Retina (tissue), 1 donor: ENCODE data around the gene IVL.

ENCODE experiments used
- DNase-seq: peaks from one replicate; pipeline ENCODE4 v3.0.0-alpha.2; 2016

IVL gene

DNA sequence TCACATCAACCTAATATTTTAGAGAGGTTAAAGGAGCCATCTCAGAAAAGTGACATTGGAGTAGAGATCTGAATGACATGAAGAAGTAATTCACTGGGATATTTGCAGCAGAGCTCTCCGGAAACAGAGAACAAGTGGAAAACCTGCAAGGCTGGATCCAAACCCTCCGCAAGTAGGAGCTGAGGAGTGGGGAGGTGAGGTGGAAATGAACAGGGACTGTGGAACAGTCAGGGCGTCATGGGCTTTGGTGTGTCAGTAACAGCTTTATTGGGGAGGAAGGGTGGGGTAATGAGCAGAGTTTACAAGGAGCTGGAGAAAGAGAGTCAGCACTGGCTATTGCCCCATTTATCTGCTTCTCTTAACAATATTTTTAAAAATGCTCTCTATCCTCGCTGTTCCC is 9.3 kb upstream of the IVL start:
- no peak for DNase-seq

DNA sequence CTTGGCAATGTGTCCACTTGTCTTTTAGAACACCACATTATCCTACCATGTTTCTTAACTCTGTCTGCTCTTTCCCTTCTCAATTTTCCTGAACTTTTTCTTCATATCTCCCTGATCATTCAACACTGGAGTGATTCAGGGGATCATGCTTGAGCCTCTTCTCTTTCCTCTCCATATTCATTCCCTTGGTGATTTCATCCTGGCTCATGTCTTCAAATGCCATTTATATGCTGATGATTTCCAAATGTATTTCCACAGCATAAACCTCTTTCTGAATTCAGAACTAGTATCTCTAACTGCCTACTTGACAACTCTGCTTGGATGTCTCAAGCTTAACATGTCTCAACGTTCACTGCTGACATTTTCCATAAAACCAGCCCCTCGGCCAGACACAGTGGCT is 8.5 kb upstream of the IVL start:
- DNase-seq: no peak

DNA sequence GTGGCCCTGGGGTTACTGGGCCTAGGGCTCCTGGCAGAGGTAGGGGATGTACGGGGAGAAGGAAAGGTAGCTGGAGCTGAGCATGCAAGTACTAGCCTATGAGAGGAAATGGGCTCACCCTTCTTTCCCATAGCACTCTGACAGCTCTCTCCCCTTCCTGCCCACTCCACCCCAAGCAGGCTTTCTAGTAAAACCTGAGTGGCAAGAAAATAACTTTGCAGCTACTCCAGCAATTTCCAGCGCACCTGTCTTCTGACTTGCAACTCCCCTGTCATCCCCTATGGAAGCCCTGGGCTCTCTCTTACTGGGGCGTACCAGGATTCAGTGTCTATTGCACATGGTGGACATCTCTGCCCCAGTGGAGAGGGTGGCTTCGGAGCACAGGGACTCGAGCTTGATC is 6.7 kb upstream of the IVL start:
- DNase-seq: no peak

DNA sequence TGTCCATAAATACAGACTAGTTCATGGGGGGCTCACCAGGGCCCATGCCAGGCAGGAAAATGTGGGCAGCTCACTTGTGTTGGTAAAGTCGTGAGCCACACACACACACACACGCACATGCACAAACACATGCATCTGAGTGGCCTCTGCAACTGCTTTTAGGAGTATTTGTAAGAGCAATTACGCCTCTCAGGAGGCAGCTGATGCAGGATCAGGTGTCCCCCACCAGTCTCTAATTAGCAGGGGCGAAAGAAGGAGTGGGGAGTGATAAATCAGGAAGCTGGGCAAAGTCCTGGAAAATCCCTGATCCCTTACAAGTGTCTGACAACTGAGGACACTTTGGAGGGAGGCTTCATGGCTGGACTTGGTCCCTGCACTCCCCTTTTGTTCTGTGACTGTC is 5.7 kb upstream of the IVL start:
- DNase-seq: peak; percentile 16

DNA sequence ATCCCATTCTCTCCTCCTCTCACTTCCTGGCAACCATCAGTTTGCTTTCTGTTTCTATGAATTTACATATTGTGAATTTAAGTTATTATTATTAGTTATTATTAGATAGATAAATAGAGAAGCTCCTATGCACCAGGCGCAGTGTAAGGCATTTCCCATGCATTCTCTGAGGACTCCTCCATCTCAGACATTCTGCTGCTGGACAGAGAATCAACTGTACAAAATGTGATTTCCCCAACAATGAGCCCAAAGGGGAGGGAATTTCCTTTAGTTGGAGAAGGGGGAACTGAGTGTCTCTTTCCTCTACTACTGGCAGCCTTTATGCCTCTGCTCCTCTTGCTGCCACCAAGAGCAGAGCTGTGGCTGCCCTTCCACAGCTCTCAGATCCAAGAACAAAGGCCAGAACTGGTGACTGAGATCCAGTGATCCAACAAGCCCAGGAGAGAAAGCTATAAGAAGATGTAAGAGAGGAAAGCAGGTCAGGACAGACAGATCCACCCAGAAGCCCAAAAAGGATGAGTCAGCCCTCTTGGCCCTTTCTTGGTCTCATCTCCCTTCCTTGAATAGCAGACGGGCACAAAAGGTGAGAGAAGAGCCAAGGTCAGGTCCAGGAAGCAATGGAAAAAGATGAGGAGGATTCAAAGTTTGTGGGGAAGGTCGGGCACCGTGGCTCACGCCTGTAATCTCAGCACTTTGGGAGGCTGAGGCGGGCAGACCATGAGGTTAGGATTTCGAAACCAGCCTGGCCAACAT is 3.5 kb upstream of the IVL start:
- DNase-seq: no peak

DNA sequence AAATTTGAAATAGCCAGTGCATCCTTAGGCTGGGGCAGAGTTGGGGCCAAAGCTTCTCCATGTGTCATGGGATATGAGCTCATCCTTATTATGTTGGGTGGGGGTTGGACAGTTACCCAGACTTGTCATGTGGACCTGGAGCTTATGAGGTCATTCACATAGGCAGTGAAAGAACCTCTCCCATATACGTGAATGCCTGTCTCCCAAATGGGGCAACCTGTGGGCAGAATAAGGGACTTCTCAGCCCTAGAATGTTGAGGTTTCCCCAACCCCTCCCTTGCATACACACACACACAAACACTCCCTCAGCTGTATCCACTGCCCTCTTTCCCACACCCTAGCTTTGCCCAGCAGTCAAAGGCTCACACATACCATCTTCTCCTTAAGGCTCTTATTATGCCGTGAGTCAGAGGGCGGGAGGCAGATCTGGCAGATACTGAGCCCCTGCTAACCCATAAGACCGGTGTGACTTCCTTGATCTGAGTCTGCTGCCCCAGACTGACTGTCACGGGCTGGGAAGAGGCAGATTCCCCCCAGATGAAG is 2.3 kb upstream of the IVL start:
- DNase-seq: no peak

DNA sequence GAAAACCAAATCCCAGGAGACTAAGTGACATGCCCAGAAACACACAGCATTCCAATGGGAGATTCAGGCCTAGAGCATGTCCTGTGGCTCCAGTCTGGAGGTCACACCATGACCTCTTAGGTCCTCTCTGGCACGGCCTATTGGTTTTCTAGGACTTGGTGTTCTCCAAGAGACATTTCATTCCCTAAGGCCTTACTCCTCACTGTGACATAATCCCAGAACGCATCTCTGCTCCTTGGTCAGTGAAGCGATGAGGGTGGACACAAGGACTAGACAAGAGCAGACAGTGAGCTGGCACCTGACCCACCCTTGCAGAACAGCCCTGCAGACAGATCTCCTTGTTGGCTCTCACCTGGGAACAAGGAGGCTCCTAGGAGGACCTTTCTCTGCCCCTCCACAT is 860 bp downstream of the IVL start:
- no peak for DNase-seq

DNA sequence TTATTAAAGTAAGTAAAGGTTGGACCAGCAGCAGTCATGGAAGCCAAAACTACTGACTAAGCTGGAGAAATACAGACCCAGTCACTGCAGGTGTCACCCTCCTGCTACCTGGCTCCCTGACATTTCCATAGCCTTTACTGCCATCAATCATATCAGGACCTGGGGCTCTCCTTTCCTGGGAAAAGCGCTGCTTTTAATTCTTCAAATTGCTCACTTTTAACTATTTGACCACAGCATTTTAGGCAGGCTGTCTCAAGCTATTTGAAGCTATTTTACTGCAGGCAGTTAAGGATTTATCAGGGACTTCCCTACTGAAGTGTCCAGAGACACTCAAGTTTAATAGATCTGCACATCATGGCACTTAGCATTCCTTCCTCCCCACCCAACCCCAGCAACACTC is 4.1 kb downstream of the IVL start:
- no peak for DNase-seq

DNA sequence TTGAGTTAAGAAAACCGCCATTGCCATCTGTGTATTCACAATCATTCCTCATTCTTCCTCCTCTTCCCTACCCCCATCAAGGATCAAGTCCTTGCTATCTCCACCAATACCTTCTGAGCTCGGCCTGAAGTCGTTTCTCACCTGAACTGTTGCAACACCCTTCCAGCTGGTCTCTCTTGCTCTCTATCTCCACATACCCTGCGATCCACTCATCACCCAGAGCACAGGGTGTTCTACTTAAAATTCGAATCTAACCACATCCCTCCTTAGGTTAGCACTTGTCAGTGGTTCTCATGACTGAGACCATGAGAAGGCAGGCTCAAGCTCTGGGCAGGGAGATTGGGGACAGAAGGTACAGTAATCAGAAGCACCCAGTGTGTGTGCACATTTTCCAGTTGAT is 4.6 kb downstream of the IVL start:
- DNase-seq: no peak

DNA sequence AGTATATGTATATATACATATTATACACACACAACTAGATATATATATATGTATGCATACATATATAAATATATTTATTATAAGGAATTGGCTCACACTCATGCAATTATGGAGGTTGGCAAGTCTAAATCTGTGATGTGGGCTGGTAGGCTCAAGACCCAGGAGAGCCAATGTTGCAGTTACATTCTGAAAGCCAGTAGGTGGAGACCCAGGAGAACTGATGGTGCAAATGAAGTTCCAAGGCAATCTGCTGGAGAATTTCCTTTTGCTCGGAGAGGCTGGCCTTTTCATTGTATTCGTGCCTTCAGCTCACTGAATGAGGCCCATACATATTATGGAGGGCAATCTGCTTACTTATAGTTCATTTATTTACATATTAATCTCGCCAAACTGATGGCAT is 9.4 kb downstream of the IVL start:
- DNase-seq: no peak

DNA sequence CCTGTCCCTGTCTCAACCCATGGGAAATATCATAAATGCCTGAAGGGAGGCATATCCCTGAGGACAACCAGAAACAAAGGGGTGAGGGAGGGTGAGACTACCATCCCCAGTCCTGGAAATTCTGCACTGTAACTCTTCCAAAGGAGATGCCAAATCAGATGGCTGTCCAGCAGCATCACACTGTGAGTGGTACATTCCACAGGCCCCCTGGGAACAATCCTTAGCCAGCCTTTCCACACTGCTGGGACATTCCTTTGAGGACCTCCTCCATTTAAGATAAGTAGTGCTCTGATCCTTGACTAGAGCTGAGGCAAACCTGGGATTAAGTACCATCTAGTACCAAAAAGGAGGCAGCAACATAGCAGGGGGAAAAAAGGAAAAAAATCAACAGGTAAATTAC is 10.7 kb downstream of the IVL start:
- DNase-seq: no peak

DNA sequence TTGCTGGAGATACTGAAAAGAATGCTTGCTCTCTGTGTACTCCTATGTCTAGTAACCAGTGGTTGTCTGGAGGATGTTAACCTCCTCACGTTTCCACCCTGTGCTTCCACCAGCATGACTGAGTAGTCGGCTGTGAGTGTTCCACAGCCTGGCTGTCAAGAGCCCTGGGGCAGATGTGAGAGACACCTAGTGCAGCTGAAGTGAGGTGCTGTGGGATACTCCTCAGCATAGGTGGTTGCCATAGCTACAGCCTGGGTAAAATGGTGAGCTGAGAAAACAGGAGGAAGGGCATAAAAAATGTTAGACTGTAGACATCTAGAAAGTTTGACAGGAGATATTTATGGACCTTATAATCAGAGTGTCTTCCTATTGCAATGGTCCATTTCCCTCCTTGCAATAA is 15.8 kb downstream of the IVL start:
- no peak for DNase-seq

DNA sequence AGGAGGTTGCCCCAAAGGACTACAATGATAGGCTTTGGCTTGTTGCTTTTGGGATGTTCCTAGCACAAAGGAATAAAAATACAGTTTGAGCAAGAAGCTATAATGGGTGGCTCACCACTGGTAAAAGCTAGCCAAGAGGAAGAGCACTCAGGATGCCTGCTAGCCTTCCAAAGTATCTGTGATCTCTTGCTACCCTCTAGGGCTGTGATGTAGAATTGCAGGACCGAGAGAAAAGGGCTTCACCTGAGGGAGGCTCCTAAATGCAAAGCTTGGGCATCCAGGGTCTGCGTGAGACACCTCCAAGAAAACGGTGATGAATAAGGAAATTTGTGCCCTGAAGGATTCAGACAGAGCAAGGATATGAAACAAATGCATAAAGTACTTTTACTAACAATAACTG is 17.7 kb downstream of the IVL start:
- DNase-seq: no peak

DNA sequence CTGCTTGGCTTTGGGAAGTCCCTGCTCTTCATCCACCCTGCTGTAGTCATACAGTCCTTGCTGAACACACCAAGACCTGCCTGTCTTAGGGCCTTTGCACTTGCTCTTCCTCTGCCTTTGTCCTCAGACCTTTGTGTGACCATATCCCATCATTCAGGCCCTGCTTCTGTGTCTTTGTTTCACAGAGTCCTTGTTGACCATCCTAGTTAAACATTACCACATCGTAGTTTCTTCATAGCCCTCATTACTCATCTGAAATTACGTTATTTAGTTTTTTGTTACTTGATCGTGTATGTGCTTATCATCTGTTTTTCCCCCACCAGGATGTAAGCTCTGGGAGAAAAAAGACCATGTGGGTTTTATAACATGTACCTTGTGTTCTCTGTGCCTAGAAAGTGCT is 20.3 kb downstream of the IVL start:
- no peak for DNase-seq

DNA sequence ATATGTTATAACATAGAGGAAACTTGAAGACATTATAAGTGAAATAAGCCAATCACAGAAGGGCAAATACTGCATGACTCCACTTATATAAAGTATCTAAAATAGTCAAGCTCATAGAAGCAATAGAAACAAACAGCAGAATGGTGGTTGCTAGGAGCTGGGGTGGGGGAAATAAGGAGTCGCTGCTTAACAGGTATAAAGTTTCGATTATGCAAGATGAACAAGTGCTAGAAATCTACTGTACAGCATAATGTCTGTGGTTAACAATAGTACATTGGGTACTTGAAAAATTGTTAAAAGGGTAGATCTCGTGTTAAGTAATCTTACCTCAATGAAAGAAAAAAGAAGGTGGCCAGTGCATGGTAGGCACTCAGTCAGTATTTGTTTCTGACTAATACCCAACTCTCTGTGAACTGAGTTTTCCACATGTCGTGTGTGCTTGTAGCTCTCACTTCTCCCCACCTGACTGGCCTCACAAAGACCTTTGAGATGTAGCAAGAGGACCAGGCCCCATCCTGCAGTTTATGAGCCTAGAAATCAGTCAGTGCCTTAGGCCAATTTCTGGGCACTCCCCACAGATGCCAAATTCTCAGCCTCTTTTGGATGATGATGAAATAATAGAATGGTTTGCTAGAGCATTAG is 23.9 kb downstream of the IVL start:
- no peak for DNase-seq

DNA sequence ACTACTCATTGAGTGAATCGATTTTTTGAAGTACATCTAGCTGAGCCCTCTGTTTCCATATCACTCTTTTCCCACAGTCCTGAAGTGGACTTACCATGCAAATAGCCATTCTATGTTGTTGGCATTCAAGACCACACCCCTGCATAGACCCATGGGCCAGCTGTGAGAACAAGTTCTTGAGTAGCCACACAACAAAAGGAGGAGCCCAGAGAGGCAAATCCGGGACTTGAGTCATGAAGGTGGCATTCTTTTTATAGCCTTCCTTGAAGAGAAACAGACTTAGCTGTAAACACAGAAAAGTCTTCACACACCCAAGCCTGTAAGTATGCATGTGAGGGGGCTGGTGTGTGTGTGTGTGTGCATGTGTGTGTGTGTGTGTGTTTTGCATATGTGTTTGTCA is 24.9 kb downstream of the IVL start:
- DNase-seq: no peak

DNA sequence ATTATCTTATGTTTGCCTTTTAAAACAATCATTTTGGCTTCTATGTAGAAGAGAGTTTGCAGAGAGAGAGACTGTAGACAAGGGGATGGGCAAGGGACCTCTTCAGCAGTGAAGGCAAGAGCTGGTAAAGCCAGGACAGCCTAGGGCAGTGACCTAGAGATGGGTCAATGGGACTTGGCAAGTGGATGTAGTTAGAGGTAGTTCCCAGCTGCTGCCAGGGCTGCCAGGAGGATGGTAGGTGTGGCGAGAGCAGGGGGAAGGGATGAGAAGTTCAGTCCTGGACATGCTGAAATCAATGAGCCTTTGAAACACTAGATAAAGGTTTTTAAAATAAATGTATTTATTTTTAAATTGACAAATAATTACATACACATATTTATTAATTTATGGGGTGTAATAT is 32.3 kb downstream of the IVL start:
- no peak for DNase-seq

DNA sequence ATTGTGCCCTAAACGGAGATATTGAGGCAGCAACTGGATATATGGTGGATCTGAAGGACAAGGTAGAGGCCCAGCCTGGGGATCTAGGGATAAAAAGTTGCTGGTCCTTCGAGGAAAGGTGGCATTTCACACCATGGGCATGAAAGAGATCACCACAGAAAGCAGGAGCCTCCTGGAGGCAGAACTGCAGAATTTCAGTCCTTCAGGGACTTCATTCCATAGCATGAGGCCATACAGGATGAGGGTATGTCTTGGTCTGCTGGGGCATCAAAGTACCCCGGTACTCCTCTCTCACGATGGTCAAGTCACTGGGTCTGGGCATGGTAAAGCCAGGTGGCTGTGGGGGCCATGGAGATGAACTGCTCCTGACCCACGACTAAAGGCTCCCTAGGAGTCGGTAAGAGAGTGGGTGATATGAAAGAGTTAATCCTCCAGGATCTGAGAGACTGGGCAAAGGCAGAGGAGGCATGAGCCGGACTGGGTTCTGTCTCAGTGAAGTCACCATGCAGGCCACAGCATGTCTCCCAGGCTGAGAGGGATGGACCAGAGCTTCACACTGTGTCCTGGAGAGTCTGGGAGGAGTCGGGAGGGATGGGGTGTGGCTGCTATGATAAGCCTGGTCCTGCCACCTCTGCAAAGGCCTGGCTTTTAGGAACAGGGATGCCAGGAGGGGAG is 32.8 kb downstream of the IVL start:
- no peak for DNase-seq

DNA sequence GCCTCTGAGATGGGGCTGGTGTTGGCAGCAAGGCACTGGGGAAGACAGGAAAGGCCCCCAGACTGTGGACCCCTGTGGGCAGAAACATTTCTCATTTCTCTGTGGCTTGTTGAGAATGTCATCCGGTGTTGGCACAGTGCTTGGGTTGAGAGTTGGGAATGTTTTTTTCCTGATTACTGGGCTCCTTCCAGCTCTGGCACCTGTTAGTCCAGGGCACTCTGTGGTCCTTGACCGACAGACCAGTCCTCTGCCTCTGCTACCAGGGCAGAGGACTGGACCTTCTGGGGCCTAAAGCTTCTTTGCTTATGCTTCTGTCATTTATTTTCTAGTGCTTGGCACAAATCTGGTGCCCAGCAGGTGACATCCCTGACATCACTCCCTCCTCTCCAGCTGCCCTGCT is 33.8 kb downstream of the IVL start:
- DNase-seq: no peak

DNA sequence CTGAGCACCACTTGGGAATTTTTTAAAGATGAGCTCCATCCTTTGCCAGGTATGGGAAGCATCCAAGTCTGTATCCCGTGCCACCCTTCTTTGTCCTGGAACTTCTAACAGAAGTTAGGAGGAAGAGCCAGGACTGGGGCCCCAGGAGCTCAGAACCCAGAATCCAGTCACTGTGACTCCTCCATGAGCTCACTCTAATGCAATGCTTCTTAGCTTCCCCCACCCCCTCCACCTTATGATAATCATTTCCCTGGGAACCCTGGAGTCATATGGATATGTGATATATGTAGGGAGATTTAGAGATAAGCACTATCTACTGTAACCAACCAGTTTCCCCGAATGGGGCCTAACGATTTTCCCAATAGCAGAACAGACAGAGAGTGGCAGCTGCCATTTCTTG is 37.9 kb downstream of the IVL start:
- no peak for DNase-seq

DNA sequence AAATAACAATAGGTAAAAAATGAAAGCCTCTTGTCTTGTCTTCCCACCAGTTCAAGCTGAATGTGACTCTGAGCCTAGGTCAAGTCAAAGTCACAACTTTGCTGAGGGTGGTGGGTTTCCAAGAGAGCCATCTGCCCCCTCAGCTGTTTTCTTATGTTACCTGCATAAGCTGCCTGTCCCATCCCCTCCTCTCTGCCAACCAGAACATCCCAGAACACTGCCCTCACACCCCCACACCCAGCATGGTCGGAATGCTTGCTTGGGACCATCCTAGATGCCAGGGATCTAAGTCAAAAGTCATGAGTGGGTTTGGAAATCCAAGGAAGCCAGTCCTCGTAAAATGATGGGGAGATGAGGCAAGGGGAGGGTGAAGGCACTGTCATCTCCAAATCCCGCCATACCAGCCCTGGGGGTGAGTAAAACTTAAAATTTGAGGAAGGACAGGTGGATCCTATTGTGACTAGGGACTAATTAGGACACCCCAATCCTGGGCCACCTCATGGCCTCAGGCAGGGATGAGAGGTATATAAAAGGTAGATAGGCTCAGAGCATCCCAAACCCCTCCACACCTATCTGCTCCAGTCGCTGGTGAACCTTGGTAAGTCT is 38.4 kb downstream of the IVL start, which contains the start of gene SPRR5:
Gene SPRR5 (plus strand): TSS at position 556 of the 606 bp plus-strand sequence. CDS start 1,349 bp downstream, outside the sequence.
- DNase-seq: no peak

DNA sequence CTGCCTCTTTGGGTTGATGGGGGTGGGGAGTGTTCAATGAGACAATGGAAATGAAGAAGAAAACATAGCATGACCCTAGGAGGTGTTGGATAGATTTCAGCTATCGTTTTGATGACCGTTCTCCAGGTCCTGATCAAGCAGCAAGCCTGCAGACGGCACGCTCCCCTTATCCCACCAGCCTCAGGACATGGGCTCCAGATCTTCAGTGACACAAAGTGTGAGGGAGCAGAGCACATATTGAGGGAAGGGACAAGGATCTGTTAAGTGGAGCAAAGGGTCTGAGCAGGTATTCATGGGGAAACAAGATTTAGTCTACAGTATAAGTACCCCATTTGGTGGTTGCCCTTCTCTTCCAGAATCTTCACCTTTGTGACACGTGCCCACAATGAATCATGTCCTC is 43.4 kb downstream of the IVL start:
- no peak for DNase-seq

DNA sequence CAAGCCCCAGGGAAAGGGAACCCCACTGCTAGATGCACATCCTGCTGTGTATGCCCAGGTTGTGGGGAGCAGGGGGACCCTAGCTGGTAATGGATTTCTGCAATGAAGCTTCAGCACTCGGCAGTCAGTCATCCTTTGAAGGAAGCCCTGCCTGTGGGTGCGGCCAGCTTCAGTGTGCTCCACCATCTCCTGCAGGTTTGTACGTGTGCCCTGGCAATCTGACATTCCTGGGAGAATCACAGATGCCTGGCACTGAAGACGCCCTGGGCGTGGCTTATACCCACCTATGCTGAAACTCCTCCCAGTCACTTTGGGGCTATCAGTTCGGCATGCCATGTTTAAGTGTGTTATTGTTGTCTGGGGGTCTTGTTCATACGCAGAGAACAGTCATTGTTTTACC is 45.4 kb downstream of the IVL start:
- DNase-seq: no peak

DNA sequence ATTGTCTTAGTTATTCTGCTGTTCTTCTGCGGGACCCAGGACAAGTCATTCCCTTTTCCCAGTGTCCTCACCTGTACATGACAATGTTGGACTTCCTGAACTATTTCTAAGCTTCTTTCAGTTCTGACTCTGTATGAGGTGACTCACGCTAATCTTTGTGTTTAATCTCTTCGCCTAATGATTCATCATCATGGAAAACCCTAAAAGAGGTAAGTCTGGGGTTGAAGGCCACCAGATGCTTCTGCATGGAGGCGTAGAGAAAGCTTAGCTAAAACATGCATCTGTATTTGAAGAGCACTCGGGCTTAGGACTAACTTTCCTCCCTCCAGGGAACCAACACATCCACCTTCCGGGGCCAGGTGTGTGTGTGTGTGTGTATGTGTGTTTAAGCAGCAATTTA is 46.1 kb downstream of the IVL start:
- DNase-seq: no peak
